Stimulated activated naive CD4-positive, alpha-beta T cell (primary cell): ENCODE measurements around the gene PTPDC1.
A peak's percentile ranks its signal among the peaks of the same experiment; 100 is the strongest.

Source experiments
- DNase-seq, 6 experiments: peaks; one replicate each; lab custom pipeline; 2025; lab: John Stamatoyannopoulos, UW

PTPDC1 gene

GRCh38 chr9:94084314-94084713 is at the start of gene PTPDC1:
Gene PTPDC1, plus strand, starts transcription at chr9:94084464. Its CDS starts 67 bp downstream, at chr9:94084531.
- no peak for DNase-seq

GRCh38 chr9:94034511-94034910 is 49.8 kb upstream of the PTPDC1 start:
- no peak for DNase-seq

- DNase-seq = no peak
These were observed 44.5 kb upstream of the PTPDC1 start for GRCh38 chr9:94039786-94040185.

- DNase-seq = no peak
These were observed 41.5 kb upstream of the PTPDC1 start for GRCh38 chr9:94042516-94043360.

- DNase-seq = no peak
These were observed 29.5 kb upstream of the PTPDC1 start for GRCh38 chr9:94054716-94055115.

- no peak for DNase-seq
These were observed 27.8 kb upstream of the PTPDC1 start for GRCh38 chr9:94056442-94056974.

- no peak for DNase-seq
These were observed 26.3 kb upstream of the PTPDC1 start for GRCh38 chr9:94057918-94058317.

GRCh38 chr9:94061864-94062263 is 22.4 kb upstream of the PTPDC1 start:
- no peak for DNase-seq

- DNase-seq = peak; percentile 32 to 82 (median 60)
These were observed 18.7 kb upstream of the PTPDC1 start for GRCh38 chr9:94065535-94065961.

GRCh38 chr9:94068257-94068656 is 16.0 kb upstream of the PTPDC1 start:
- DNase-seq = no peak

- no peak for DNase-seq
These were observed 7.7 kb upstream of the PTPDC1 start for GRCh38 chr9:94076557-94076956.

- DNase-seq = no peak
These were observed 6.2 kb upstream of the PTPDC1 start for GRCh38 chr9:94078086-94078485.

GRCh38 chr9:94079236-94079635 is 5.0 kb upstream of the PTPDC1 start:
- DNase-seq = no peak

- DNase-seq = no peak
These were observed 4.0 kb upstream of the PTPDC1 start for GRCh38 chr9:94080249-94080648.

- no peak for DNase-seq
These were observed 2.8 kb upstream of the PTPDC1 start for GRCh38 chr9:94081435-94081834.

GRCh38 chr9:94081864-94082463 is 2.3 kb upstream of the PTPDC1 start:
- DNase-seq = no peak

- no peak for DNase-seq
These were observed 1.7 kb upstream of the PTPDC1 start for GRCh38 chr9:94082553-94082952.

- no peak for DNase-seq
These were observed 1.3 kb upstream of the PTPDC1 start for GRCh38 chr9:94082956-94083355.

- DNase-seq = no peak
These were observed 880 bp upstream of the PTPDC1 start for GRCh38 chr9:94083384-94083783.

GRCh38 chr9:94085062-94085639 is 887 bp downstream of the PTPDC1 start:
- DNase-seq = no peak

- DNase-seq = no peak
These were observed 2.5 kb downstream of the PTPDC1 start for GRCh38 chr9:94086486-94087345.
